Astrocyte (in vitro differentiated cells and primary cell): Measurements from ENCODE around the gene SPIB. TPM values are rescaled to one million over a fixed set of nuclear protein-coding genes. Genes with fewer than 3 reads are reported as not detected.
"Not testable (repeated sequence)": the region's sequence is repeated elsewhere in the genome, so short reads cannot be mapped to it uniquely, and the experiment has no call there.

Source experiments
- DNase-seq: peaks from one replicate; pipeline ENCODE4 v3.0.0-alpha.2; 2010; ENCODE audit warnings: low read depth
- FAIRE-seq: peaks from 2 replicates; lab custom pipeline; 2011; peaks lifted over from hg19 to GRCh38; lab: Jason Lieb, UNC
- H2AFZ ChIP-seq: 2 replicates; pipeline ENCODE4 v1.6.0; 2012; ENCODE audit warnings: low read depth, low read length, inconsistent platforms
- H3K27ac ChIP-seq: 2 replicates; pipeline ENCODE4 v1.5.1; 2011; ENCODE audit warnings: low read depth, low read length, inconsistent platforms
- H3K27me3 ChIP-seq: 2 replicates; pipeline ENCODE4 v1.6.0; 2011; ENCODE audit warnings: low read length, inconsistent platforms; ENCODE audit not compliant: insufficient read depth
- H3K36me3 ChIP-seq: 2 replicates; pipeline ENCODE4 v1.5.1; 2011; ENCODE audit warnings: low read length, inconsistent platforms; ENCODE audit not compliant: insufficient read depth
- H3K4me1 ChIP-seq: 2 replicates; pipeline ENCODE4 v1.5.1; 2011; ENCODE audit warnings: low read length, inconsistent platforms; ENCODE audit not compliant: insufficient read depth
- H3K4me2 ChIP-seq: 2 replicates; pipeline ENCODE4 v1.6.0; 2012; ENCODE audit warnings: low read length, inconsistent platforms
- H3K4me3 ChIP-seq: 2 replicates; pipeline ENCODE4 v1.5.1; 2011; ENCODE audit warnings: low read depth, mild to moderate bottlenecking, low read length, inconsistent platforms; ENCODE audit not compliant: insufficient read depth
- H3K79me2 ChIP-seq: 2 replicates; pipeline ENCODE4 v1.6.0; 2012; ENCODE audit warnings: mild to moderate bottlenecking, low read length, inconsistent platforms; ENCODE audit not compliant: insufficient read depth
- H3K9ac ChIP-seq: 2 replicates; pipeline ENCODE4 v1.6.0; 2012; ENCODE audit warnings: mild to moderate bottlenecking, low read length, inconsistent platforms
- H3K9me3 ChIP-seq: 2 replicates; pipeline ENCODE4 v1.5.1; 2012; ENCODE audit warnings: low read depth, mild to moderate bottlenecking, low read length, inconsistent platforms; ENCODE audit not compliant: insufficient read depth
- H4K20me1 ChIP-seq: 2 replicates; pipeline ENCODE4 v1.6.0; 2012; ENCODE audit warnings: low read length, inconsistent platforms; ENCODE audit not compliant: insufficient read depth
- H3K27ac Mint-ChIP-seq: one replicate; pipeline ENCODE4 v1.8.0; 2021; ENCODE audit warnings: mild to moderate bottlenecking, mixed read lengths; ENCODE audit not compliant: unreplicated experiment
- H3K27me3 Mint-ChIP-seq: one replicate; pipeline ENCODE4 v1.8.0; 2021; ENCODE audit warnings: low read depth, mixed read lengths; ENCODE audit not compliant: unreplicated experiment
- H3K36me3 Mint-ChIP-seq: one replicate; pipeline ENCODE4 v1.8.0; 2021; ENCODE audit warnings: low read depth, mixed read lengths; ENCODE audit not compliant: unreplicated experiment
- H3K4me1 Mint-ChIP-seq: one replicate; pipeline ENCODE4 v1.8.0; 2021; ENCODE audit warnings: low read depth, mixed read lengths; ENCODE audit not compliant: unreplicated experiment
- H3K4me3 Mint-ChIP-seq: one replicate; pipeline ENCODE4 v1.8.0; 2021; ENCODE audit warnings: mild to moderate bottlenecking, moderate library complexity, mixed read lengths; ENCODE audit not compliant: unreplicated experiment
- H3K9me3 Mint-ChIP-seq: one replicate; pipeline ENCODE4 v1.8.0; 2021; ENCODE audit warnings: mild to moderate bottlenecking, mixed read lengths; ENCODE audit not compliant: unreplicated experiment
- CTCF ChIP-seq: IDR thresholded peaks from 2 replicates; pipeline ENCODE4 v1.5.1; 2011; ENCODE audit warnings: low read depth, mild to moderate bottlenecking, inconsistent platforms, low read length, moderate library complexity; ENCODE audit not compliant: insufficient read depth
- EZH2 ChIP-seq: IDR thresholded peaks from 2 replicates; pipeline ENCODE4 v1.6.1; 2012; ENCODE audit warnings: mild to moderate bottlenecking, low read length, inconsistent platforms; ENCODE audit not compliant: insufficient read depth
- total RNA-seq: library from RNA; stranded (reverse); gene quantifications from 2 replicates; pipeline ENCODE4 v1.2.1, GENCODE V29; 2021

Gene SPIB
- total RNA-seq, 1 donor from 2014 or later = 0.14 TPM

- Histone ChIP-seq H3K4me1 (peaks cover 9% of the 10 kb centered on the region), H3K9ac (no peak overlapping the region), H3K36me3 (no peaks in the 10 kb centered on the region), H4K20me1 (no peaks in the 10 kb centered on the region), H3K4me2 (no peak overlapping the region), H3K79me2 (no peaks in the 10 kb centered on the region), H3K27me3 (peaks cover 8% of the 10 kb centered on the region), H2AFZ (no peak overlapping the region), H3K4me3 (no peak overlapping the region), H3K9me3 (no peaks in the 10 kb centered on the region), H3K27ac (no peak overlapping the region)
- Mint-ChIP-seq H3K36me3 (no peaks in the 10 kb centered on the region), H3K4me1 (peaks cover 3% of the 10 kb centered on the region), H3K4me3 (no peak overlapping the region), H3K27me3 (peaks cover 33% of the 10 kb centered on the region), H3K9me3 (peaks cover 6% of the 10 kb centered on the region), H3K27ac (no peak overlapping the region)
- no peak for TF ChIP-seq CTCF
- DNase-seq = no peak
- no peak for FAIRE-seq
Measured at GRCh38 chr19:50435627-50436026, 16.9 kb downstream of the SPIB start.

GRCh38 chr19:50437862-50438449 lies 19.2 kb downstream of the SPIB start:
- Mint-ChIP-seq H3K4me1 (no peaks in the 10 kb centered on the region), H3K27ac (no peak overlapping the region), H3K4me3 (no peak overlapping the region), H3K9me3 (peaks cover 6% of the 10 kb centered on the region), H3K36me3 (no peaks in the 10 kb centered on the region), H3K27me3 (peaks cover 30% of the 10 kb centered on the region)
- H3K9ac ChIP-seq = no peak overlapping the region
- no peak overlapping the region for H3K27ac ChIP-seq
- H3K9me3 ChIP-seq = no peaks in the 10 kb centered on the region
- no peak overlapping the region for H2AFZ ChIP-seq
- no peak for FAIRE-seq
- no peak for DNase-seq
- H4K20me1 ChIP-seq = no peaks in the 10 kb centered on the region
- no peaks in the 10 kb centered on the region for H3K36me3 ChIP-seq
- H3K79me2 ChIP-seq = no peaks in the 10 kb centered on the region
- no peak overlapping the region for H3K4me2 ChIP-seq
- peaks cover 3% of the 10 kb centered on the region for H3K27me3 ChIP-seq
- no peak overlapping the region for H3K4me3 ChIP-seq
- no peaks in the 10 kb centered on the region for H3K4me1 ChIP-seq
- no peak for TF ChIP-seq CTCF
- TF ChIP-seq EZH2 = no peak

DNA sequence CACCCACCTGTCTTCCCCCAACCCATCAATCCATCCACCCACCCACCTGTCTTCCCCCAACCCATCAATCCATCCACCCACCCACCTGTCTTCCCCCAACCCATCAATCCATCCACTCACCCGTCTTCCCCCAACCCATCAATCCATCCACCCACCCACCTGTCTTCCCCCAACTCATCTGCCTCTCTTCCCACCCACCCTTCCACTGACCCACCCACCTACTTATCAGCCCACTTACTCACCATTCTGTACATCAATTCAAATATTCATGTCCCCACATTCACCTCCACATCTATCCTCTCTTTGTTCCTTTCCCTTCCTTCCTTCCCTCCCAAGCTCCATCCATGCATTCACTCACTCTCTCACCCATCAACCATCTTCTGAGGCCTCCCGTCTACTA lies 20.4 kb downstream of the SPIB start:
- not testable (repeated sequence) for H3K4me1 ChIP-seq, H3K9me3 ChIP-seq, H3K4me3 Mint-ChIP-seq, DNase-seq, FAIRE-seq, H3K36me3 Mint-ChIP-seq, H3K36me3 ChIP-seq, H3K9me3 Mint-ChIP-seq, H3K79me2 ChIP-seq, H3K27ac ChIP-seq, H3K27me3 ChIP-seq, H4K20me1 ChIP-seq, H3K4me2 ChIP-seq, H2AFZ ChIP-seq, H3K4me1 Mint-ChIP-seq, H3K27ac Mint-ChIP-seq, H3K4me3 ChIP-seq, H3K9ac ChIP-seq
- H3K27me3 Mint-ChIP-seq = peaks cover 24% of the 10 kb centered on the region
